Activated CD8-positive, alpha-beta memory T cell treated with anti-CD3 and anti-CD28 coated beads, Interleukin-2, amount 50 U/mL, for 24 hours (primary cell): ENCODE measurements around the gene INAFM2.

Experiments used
- DNase-seq: peaks from one replicate; pipeline ENCODE4 v3.0.0-alpha.2; 2020; ENCODE audit errors: extremely low read depth

Gene INAFM2

DNA sequence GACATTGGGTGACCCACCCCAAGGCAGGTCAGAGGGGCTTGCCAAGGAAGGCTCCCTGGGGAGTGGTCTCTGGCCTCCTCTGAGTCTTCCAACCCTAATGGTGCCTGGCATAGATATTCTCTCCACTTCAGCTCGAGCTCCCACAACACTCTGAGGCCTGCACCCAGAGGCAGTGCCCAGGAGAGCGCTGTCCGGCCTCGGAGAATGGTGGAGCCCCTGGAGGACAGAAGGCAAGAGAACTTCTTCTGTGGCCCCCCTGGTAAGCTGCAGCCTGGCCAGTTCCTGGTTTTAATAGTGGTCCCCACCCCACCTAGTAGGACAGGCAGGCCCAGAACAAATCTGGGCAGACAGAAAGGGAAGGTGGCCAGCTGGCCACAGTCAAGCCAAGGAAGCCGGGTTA, 41.5 kb downstream of the INAFM2 start:
- DNase-seq = no peak

DNA sequence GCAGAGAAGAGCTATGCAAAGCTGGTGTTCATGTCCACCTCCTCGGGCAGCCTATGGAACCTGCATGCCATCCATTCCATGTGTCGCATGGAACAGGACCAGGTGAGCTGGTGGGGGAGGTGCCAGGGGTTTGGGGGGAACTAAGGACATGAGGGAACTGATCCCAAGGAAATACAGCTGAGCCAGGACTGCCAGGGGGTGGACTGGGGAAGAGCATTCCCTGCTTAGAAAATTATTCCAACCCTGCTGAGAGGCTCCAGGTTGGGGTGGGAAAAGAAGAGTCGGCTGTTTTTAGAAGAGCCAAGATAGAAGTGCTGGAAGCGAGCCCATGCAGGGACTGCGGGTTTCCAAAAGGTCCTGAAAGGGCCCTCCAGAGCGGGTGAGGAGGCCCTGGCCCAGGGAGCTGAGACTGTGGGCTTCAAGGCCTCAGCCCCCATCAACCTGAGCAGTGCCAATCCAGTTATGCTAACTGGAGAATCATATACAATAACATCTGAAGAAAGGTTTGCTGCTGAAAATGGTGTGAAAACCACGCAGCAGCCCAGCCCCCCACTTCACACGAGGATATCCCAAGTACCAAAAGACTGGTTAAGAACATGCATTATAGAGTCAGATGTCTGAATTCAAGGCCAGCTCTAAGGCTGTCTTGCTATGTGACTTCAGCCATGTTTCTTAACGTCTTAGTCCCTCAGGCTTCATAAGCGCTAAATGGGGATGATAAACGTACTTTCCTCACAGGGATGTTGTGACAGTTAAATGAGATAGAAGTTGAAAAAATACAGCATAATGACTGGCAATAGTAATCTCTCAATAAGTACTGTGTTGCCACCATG, 42.3 kb downstream of the INAFM2 start:
- DNase-seq = no peak

- no peak for DNase-seq
These were observed 43.2 kb downstream of the INAFM2 start for GRCh38 chr15:40366457-40367370.

DNA sequence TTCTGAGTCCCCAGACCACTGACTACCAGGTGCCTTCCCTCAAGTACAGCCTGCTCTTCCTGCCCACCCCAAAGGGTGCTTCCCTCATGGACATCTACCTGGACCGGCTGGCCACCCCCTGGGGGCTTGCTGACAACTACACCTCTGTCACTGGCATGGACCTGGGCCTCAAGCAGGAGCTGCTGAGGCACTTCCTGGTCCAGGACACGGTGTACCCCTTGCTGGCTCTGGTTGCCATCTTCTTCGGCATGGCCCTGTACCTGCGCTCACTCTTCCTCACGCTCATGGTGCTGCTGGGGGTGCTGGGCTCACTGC, 43.8 kb downstream of the INAFM2 start:
- DNase-seq = no peak

- peak; percentile 53 for DNase-seq
These were observed 44.5 kb downstream of the INAFM2 start for GRCh38 chr15:40367686-40368611.

- DNase-seq = no peak
These were observed 45.4 kb downstream of the INAFM2 start for GRCh38 chr15:40368719-40369473.

DNA sequence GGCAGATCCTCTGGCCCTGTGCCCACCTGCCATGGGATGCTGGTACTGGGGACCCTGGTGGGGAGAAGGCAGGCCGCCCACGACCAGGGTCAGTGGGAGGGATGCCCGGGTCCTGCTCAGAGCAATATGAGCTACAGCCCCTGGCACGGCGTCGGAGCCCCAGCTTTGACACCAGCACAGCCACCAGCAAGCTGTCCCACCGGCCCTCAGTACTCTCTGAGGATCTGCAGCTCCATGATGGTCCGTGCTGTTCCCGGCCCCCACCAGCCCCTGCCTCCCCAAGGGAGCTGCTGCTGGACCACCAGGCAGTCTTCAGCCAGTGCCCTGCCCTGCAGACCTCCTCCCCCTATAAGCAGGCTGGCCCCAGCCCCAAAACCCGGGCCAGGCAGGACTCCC, 46.0 kb downstream of the INAFM2 start:
- no peak for DNase-seq

DNA sequence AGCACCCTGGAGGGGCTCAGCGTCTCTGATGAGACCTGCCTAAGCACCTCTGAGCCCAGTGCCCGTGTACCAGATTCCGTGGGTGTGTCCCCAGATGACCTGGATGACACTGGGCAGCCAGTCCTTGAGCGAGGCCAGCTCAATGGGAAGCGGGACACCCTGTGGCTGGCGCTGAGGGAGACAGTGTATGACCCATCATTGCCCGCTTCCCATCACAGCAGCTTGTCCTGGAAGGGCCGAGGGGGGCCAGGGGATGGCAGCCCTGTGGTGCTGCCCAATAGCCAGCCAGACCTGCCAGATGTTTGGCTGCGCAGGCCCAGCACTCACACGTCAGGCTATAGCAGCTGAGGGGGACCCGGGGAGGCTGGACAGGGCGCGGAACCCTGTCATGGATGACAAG, 46.5 kb downstream of the INAFM2 start:
- DNase-seq = no peak

GRCh38 chr15:40372981-40373380, 49.5 kb downstream of the INAFM2 start:
- no peak for DNase-seq
